WI38 (cell line): Measurements from ENCODE around the gene KRTCAP2.

Experiments used
- H3K4me3 ChIP-seq: 2 replicates; pipeline ENCODE4 v1.5.1; 2011; ENCODE audit warnings: low read depth, mild to moderate bottlenecking, control low read depth, low read length
- CTCF ChIP-seq: IDR thresholded peaks from 2 replicates; pipeline ENCODE4 v1.5.1; 2012; ENCODE audit warnings: low read depth, mild to moderate bottlenecking, control low read depth, low read length

The KRTCAP2 gene

GRCh38 chr1:155145491-155145890 lies 27.6 kb downstream of the KRTCAP2 start:
- no peak overlapping the region for H3K4me3 ChIP-seq
- no peak for TF ChIP-seq CTCF

- TF ChIP-seq CTCF: no peak
- no peak overlapping the region for H3K4me3 ChIP-seq
Measured at GRCh38 chr1:155141749-155142148, 31.4 kb downstream of the KRTCAP2 start.

GRCh38 chr1:155140630-155140953 lies 32.5 kb downstream of the KRTCAP2 start:
- peak overlapping the region; percentile 95 for H3K4me3 ChIP-seq
- no peak for TF ChIP-seq CTCF

- TF ChIP-seq CTCF: no peak
- peak within 1 kb of the TSS; percentile 95 for H3K4me3 ChIP-seq
Measured at GRCh38 chr1:155139895-155140629, 33.0 kb downstream of the KRTCAP2 start, which contains the start of gene DPM3. DPM3 (minus strand) TSS chr1:155140531; CDS start chr1:155140240, 291 bp downstream.

GRCh38 chr1:155137154-155137949 lies 35.8 kb downstream of the KRTCAP2 start:
- no peak overlapping the region; the same call in 1 of the 2 replicates for H3K4me3 ChIP-seq
- TF ChIP-seq CTCF: no peak

GRCh38 chr1:155136748-155137147 lies 36.4 kb downstream of the KRTCAP2 start:
- H3K4me3 ChIP-seq: peak overlapping the region; percentile 64
- TF ChIP-seq CTCF: no peak
